KMS-11 (cell line): ENCODE data around the gene USP31.

Source experiments
- H2AFZ ChIP-seq: fragments of 200-600 bp; sonication (generic); 2 replicates; pipeline ENCODE4 v1.6.1; 2016; ENCODE audit warnings: antibody characterized with exemption, mixed run types, low read depth
- H3K27ac ChIP-seq: fragments of 200-600 bp; sonication (generic); 2 replicates; pipeline ENCODE4 v1.6.1; 2016; ENCODE audit warnings: mild to moderate bottlenecking, mixed run types
- H3K27me3 ChIP-seq: fragments of 200-600 bp; sonication (generic); 2 replicates; pipeline ENCODE4 v1.6.1; 2017; ENCODE audit warnings: mild to moderate bottlenecking, low read depth, mixed run types, moderate library complexity; ENCODE audit not compliant: insufficient read depth
- H3K36me3 ChIP-seq: fragments of 200-600 bp; sonication (generic); 2 replicates; pipeline ENCODE4 v1.6.1; 2017; ENCODE audit warnings: mild to moderate bottlenecking, mixed run types; ENCODE audit not compliant: insufficient read depth
- H3K4me1 ChIP-seq: fragments of 200-600 bp; sonication (generic); 2 replicates; pipeline ENCODE4 v1.6.1; 2016; ENCODE audit warnings: mild to moderate bottlenecking, low read depth, mixed run types; ENCODE audit not compliant: poor library complexity, severe bottlenecking
- H3K4me2 ChIP-seq: fragments of 200-600 bp; sonication (generic); 2 replicates; pipeline ENCODE4 v1.7.0; 2016; ENCODE audit warnings: mild to moderate bottlenecking, mixed run types
- H3K4me3 ChIP-seq: fragments of 200-600 bp; sonication (generic); IDR thresholded peaks from 2 replicates; pipeline ENCODE4 v1.6.1; 2017; ENCODE audit warnings: low read depth, low read length, mixed read lengths; ENCODE audit not compliant: insufficient read depth
- H3K79me2 ChIP-seq: fragments of 200-600 bp; sonication (generic); 2 replicates; pipeline ENCODE4 v1.6.1; 2016; ENCODE audit warnings: low read depth, mixed run types; ENCODE audit not compliant: insufficient read depth
- H3K9ac ChIP-seq: fragments of 200-600 bp; sonication (generic); 2 replicates; pipeline ENCODE4 v1.6.1; 2016; ENCODE audit warnings: mild to moderate bottlenecking, mixed run types
- H4K20me1 ChIP-seq: fragments of 200-600 bp; sonication (generic); 2 replicates; pipeline ENCODE4 v1.6.1; 2016; ENCODE audit warnings: mild to moderate bottlenecking, mixed run types; ENCODE audit not compliant: insufficient read depth
- TF ChIP-seq, protein P1 (sequence below): fragments of 200-600 bp; sonication (generic); conservative IDR thresholded peaks from 2 replicates; pipeline ENCODE4 v1.6.1; 2017; ENCODE audit warnings: low read depth, mild to moderate bottlenecking, antibody characterized with exemption, low read length, moderate library complexity, mixed read lengths

The USP31 gene

DNA sequence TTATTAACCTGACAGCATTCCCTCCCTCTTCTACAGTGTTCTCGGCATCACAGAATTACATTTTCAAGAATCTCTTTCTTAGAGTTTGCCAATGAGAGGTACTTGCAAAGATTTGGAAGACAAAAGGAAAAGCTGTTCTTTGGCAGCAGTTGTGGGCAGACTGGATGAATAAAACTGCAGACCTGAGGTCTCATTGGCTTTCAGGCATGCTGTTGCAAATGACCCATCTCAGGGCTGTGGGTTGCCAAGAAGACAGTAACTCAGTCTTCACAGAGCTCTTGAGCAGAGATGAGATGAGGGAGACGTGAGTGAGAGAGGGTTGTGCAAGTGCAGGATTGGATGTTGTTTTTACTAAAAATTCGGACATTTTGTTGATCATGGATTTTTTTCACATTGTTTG is 11.3 kb upstream of the USP31 start:
- Histone ChIP-seq H3K9ac (no peak overlapping the region), H2AFZ (no peak overlapping the region), H3K27ac (no peak overlapping the region), H3K79me2 (no peaks in the 10 kb centered on the region), H3K27me3 (no peaks in the 10 kb centered on the region), H3K36me3 (no peaks in the 10 kb centered on the region), H3K4me3 (no peak overlapping the region), H4K20me1 (no peaks in the 10 kb centered on the region), H3K4me1 (peaks cover 9% of the 10 kb centered on the region), H3K4me2 (no peak overlapping the region)
- TF ChIP-seq, protein P1, sequence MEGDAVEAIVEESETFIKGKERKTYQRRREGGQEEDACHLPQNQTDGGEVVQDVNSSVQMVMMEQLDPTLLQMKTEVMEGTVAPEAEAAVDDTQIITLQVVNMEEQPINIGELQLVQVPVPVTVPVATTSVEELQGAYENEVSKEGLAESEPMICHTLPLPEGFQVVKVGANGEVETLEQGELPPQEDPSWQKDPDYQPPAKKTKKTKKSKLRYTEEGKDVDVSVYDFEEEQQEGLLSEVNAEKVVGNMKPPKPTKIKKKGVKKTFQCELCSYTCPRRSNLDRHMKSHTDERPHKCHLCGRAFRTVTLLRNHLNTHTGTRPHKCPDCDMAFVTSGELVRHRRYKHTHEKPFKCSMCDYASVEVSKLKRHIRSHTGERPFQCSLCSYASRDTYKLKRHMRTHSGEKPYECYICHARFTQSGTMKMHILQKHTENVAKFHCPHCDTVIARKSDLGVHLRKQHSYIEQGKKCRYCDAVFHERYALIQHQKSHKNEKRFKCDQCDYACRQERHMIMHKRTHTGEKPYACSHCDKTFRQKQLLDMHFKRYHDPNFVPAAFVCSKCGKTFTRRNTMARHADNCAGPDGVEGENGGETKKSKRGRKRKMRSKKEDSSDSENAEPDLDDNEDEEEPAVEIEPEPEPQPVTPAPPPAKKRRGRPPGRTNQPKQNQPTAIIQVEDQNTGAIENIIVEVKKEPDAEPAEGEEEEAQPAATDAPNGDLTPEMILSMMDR, result no peak

DNA sequence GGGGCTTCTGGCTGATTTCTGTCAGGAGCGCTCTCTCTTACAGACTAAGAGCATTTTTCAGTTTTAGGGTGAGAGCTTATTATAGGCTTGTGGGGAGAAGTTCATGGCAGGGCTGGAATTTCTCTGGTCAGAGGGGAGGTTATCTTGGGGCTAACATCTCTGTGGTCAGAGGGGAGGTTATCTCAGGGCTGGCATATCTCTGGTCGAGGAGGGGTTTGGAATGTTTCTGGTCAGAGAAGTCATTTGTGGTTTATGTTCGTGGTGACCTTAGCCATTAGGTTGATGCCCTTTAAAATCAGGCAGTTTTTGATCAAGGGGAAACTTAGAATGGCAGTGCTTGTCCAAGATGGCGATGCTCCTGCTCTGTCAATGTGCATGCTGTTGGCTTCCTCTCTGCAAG is 10.8 kb upstream of the USP31 start:
- no peaks in the 10 kb centered on the region for H3K79me2 ChIP-seq
- no peaks in the 10 kb centered on the region for H4K20me1 ChIP-seq
- TF ChIP-seq, protein P1, result no peak
- H3K4me2 ChIP-seq, result no peak overlapping the region
- H3K4me3 ChIP-seq, result no peak overlapping the region
- no peaks in the 10 kb centered on the region for H3K36me3 ChIP-seq
- H3K9ac ChIP-seq, result no peak overlapping the region
- no peak overlapping the region for H2AFZ ChIP-seq
- H3K4me1 ChIP-seq, result peaks cover 9% of the 10 kb centered on the region
- no peaks in the 10 kb centered on the region for H3K27me3 ChIP-seq
- no peak overlapping the region for H3K27ac ChIP-seq

DNA sequence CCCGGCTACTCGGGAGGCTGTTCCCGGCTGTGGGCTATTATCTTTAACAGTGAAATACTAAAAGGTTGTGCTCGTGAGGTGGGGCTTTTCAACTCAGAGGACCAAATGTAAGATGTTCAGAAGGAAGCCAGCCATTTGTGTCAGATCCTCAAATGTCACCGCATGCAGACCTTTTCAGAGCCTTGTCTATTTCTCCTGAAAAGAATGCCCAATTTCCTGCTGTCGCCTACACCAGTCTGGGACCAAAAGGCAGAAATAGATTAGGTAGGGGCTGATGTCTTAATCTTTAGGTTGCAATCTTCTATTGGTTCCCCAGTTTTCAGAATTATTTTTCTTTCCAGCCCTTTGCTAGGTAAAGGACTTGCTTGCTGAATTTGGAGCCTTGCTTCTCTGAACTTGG is 8.9 kb upstream of the USP31 start:
- H3K36me3 ChIP-seq, result no peaks in the 10 kb centered on the region
- no peak overlapping the region for H3K4me3 ChIP-seq
- no peaks in the 10 kb centered on the region for H4K20me1 ChIP-seq
- H3K4me2 ChIP-seq, result no peak overlapping the region
- no peaks in the 10 kb centered on the region for H3K27me3 ChIP-seq
- no peak overlapping the region for H2AFZ ChIP-seq
- TF ChIP-seq, protein P1, result no peak
- H3K9ac ChIP-seq, result no peak overlapping the region
- H3K4me1 ChIP-seq, result peaks cover 9% of the 10 kb centered on the region
- no peaks in the 10 kb centered on the region for H3K79me2 ChIP-seq
- H3K27ac ChIP-seq, result no peak overlapping the region

DNA sequence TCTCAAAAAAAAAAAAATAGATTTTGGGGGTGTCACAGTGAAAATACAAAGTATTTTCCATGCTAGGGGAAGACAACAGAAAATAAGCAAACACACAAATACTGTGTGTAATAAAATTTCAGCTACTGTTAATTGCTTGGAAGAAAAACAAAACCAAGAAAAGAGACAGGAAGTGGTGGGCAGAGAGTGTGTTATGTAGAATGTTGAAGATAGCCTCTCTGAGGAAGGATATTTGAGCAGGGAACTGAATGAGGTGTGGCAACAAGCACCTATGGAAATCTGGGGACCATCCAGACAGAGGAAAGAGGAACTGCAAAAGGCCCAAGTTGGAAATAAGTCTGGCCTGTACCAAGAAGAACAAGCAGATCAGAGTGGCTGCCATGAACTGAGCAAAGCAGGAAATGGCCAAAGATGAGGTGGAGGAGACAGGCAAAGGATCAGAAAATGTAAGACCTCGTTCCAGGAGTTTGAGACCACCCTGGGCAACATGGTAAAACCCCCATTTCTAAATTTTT is 7.8 kb upstream of the USP31 start:
- no peaks in the 10 kb centered on the region for H3K36me3 ChIP-seq
- H3K4me2 ChIP-seq, result peak overlapping the region; percentile 4; the same call in 1 of the 2 replicates
- no peak overlapping the region for H3K4me3 ChIP-seq
- 0 out of 2 replicates have a peak overlapping the region, but pooled peaks have one; percentile 0 for H2AFZ ChIP-seq
- H3K4me1 ChIP-seq, result peaks cover 9% of the 10 kb centered on the region
- no peak overlapping the region for H3K9ac ChIP-seq
- TF ChIP-seq, protein P1, result no peak
- H3K27me3 ChIP-seq, result no peaks in the 10 kb centered on the region
- no peaks in the 10 kb centered on the region for H3K79me2 ChIP-seq
- no peak overlapping the region for H3K27ac ChIP-seq
- H4K20me1 ChIP-seq, result no peaks in the 10 kb centered on the region
